Activated T-cell treated with anti-CD3 and anti-CD28 coated beads, Interleukin-2, amount 50 U/mL, for 1 hour (primary cell): ENCODE data around the gene ZSWIM6.

ENCODE experiments used
- DNase-seq: peaks from one replicate; pipeline ENCODE4 v3.0.0-alpha.2; 2020

The ZSWIM6 gene

GRCh38 chr5:61450493-61451279 is 118.6 kb downstream of the ZSWIM6 start:
- no peak for DNase-seq

DNA sequence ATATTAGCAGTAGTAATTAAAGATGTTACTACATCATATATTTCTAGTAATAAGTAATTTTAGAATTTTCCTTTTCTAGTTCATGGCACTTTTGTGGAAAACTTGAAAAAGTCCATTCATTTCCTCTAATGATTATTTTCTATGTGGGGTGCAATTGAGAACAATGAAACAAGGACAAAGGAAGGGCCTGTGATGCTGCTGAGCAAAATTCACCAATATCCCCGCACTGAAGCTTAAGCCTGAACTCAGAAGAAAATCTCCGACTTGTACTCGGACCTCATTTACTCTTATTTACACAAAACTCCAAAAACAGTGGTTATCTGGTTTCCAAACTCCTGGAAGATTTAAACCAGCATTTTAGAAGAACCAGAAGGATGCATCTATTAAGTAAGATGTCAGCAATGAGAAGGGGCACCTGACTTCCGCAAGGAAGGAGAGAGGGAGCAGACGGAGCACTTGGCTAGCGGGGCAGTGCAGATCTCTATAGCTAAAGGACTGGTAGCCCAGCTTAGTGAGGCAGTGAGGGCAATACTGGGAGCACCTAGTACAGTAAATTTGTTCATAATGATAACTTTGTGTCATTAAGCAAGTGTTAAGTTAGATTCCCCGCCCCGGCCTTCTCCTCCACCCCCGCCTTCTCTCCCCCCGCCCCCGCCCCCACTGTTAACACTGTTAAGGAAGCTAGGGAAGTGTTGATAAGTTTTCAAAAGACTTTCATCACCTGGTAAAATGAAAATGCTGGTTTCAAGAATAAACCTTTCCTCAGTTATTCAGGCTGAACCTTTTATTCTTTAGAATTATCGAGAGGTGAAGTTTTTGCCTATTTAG is 123.3 kb downstream of the ZSWIM6 start:
- no peak for DNase-seq

DNA sequence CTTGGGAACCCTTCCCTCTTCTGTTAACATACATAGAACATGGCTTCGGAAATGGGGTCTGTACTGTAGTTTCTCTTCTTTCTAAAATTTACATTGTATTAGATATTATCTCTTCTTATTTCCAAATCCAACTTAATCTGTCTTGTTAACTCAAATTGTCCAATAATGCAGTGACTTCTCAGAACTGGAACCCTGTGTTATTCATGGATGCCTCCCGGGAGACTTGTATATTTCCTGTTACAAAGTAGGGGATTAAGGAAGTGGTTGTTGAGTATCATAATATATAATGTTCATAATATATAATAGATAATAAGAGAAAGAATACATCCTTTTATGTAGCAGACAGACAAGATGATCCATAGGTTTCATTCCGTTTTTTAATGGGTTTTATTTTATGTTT is 128.4 kb downstream of the ZSWIM6 start:
- DNase-seq: no peak

DNA sequence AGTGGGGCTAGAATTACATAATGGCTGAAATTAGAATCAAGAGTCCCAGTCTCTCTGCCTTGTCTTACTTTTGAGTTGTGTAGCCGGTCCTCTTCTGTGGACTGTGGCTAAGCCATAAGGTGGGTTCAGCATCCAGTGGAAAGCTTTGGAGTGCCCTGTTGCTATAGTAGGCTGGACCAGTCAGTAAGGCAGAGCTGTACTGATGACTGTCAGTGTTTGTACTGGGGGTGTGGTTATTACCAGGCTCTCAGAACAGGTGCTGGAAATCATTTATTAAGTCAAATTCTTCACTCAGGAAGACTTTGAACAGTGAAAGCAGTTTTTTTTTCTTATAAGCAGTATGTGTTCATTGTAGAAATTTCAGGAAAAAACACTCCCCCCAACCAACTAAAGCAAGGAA is 129.4 kb downstream of the ZSWIM6 start:
- no peak for DNase-seq

DNA sequence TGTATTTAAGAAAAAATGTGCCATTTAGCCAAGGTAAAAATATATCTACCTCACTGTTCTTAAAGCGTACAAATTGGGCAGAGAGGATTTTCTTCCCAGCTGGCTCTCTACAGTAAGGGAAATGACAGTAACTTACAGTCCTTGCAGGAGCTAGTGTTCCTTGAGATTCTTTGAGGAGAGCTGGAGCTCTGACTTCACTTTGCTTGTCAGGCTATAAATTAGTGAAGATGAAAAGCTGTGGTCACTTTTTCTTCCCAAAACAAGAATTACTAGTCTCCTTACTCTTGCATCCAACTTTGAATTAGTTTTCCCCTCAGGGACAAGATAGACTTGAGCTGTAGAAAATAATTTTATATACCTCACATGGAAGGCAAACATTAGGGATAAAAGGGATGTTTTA is 129.9 kb downstream of the ZSWIM6 start:
- DNase-seq: no peak

GRCh38 chr5:61463596-61463995 is 131.5 kb downstream of the ZSWIM6 start:
- DNase-seq: no peak

DNA sequence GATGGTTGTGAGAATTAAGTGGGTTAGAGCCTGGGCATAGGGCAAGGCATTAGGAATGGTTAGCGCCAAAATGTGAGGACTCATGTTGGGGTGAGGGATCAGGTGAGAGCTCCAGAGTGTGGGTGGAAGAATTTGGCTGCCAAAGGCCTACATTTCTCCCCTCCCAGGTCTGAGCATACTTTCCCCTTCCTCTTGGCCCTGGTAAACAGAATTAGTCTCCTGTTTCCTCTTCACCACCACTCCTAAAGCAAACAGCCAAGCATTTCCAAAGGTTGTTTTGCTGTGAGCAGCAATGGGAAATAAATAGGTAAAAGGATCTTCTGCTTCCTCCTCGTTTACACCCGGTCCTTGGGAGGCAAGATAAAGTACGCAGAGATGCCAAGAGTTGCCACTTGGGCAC is 132.5 kb downstream of the ZSWIM6 start:
- DNase-seq: no peak

GRCh38 chr5:61465066-61465465 is 133.0 kb downstream of the ZSWIM6 start:
- DNase-seq: no peak

GRCh38 chr5:61465496-61465895 is 133.4 kb downstream of the ZSWIM6 start:
- no peak for DNase-seq

GRCh38 chr5:61466017-61466416 is 134.0 kb downstream of the ZSWIM6 start:
- DNase-seq: no peak

DNA sequence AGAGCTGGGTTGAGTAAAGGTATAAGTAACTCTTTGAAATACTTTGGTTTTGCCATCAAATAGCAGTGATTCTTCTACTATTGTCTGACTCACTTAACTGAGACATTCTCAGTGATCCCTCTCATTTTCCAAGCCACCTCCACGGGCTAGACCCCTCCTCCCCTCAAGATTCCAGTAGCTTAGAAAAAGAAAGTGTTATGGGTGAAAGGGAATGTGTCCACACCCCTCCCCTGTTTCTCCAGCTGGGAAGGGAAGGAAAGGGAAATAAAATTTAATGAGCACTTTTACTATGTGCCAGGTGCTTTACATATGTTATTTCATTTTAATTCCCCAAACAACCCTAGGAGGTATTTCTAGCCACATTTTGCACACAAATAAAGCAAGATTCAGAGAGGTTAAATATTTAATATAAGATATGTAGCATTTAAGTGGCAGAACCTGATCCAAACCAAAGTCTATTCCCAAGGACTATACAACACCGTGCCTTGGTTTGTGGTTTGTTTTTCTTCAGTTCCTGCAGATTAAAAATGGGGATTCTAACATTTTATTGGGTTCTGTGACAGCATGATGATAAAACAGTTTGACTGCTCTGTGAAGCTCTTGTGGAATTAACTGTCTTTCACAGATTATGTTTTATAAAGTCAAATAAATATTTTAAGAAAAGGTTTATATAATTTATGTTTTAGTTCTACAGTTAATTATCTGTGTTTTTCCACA is 135.9 kb downstream of the ZSWIM6 start:
- DNase-seq: no peak

DNA sequence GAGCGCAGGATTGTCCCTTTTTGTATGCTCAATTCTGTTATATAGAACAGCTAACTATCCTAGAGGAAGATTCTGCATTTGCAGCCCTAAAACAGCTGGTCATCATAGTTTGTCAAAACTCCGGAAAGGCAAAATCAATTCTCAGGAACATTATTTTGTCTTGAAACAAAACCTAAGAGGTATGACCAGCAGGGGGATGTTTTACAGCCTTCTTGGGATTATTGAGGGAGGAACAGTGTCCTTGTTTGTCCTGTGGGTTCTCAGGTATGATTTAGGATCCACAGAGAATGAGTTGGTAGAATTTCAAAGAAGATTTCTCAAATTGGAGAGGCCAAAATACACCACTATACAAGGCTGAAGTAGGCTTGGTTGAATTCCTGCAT is 136.4 kb downstream of the ZSWIM6 start:
- DNase-seq: no peak

DNA sequence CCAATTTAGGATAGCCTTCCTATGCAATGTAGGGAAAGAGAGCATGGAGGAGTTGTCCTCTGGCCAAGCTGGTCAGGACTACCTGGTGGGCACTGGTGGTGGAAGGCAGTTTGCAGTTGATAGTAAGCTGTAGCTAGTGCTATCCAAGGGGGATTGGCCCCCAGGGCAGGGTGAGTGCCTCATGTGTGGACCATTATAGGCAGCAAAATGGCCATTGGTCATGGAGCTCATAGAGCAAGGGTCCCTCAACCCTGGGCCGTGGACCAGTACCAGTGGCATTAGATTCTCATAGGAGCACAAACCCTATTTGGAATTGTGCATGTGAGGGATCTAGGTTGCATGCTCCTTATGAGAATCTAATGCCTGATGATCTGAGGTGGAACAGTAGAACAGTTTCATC is 139.3 kb downstream of the ZSWIM6 start:
- DNase-seq: no peak

DNA sequence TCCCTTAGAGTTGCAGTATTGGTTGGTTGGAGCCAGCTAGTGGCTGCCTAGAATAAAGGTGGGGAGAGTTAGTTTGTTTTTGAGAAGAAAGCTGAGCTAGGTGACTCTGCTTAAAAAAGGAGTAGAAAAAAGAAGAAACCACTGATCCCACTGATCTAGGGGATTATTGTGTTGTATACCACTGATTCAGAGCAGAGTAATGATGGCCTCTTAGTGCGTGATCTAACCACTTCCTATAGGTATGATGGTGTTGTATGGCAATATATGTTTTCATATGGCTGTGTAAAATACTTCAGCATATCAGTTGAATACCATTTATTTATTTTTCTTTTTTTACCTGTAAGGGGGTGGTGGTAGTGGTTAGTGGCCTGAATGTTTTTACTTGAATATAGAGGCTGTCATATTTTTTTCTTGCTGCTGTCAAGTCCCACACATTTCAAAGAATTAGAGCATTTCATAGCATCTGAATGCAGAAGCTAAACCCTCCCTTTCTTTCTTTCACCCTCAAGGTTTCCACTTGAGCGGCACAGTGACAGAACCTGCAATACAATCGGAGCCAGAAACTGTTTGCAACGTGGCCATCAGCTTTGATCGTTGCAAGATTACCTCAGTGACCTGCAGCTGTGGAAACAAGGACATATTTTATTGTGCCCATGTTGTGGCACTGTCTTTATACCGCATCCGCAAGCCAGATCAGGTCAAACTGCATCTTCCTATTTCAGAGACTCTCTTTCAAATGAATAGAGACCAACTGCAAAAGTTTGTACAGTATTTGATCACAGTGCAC is 140.3 kb downstream of the ZSWIM6 start:
- no peak for DNase-seq

DNA sequence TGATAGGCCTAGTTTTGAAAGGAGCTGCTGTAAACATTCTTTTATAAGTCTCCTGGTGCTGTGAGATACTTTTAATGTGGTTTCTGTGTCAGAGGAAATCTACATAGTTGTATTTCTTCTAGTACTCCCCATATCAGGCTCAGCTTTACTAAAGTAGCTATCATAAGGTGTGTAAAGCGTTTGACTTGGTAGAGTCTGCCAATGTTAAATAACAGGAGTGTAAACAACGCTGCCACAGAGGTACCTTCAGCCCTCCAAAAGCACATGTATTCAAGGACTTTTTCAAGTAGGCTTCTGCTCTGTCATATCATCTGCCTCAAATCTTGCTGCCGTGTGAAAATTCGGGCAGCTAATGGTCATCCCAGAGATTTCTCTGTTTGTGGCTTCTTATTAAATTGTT is 142.7 kb downstream of the ZSWIM6 start:
- DNase-seq: no peak

DNA sequence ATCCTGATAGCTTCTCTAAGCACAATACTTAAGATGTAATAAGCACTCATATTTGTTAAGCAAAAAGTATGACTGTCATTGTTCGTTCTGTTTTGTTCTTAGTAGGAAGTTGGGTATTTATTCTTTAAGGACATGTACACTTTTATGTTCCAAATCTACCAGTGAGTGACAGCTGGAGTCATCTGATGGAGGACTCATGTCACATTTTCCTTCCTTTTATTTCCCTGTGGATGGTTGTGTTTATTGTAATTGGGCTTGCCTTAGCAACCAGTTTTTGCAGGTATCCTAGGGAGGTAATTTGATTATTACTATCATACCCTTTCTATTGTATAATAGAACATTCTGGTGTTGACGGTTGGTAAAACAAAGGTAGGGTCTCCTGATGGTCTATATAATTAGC is 145.7 kb downstream of the ZSWIM6 start:
- no peak for DNase-seq

DNA sequence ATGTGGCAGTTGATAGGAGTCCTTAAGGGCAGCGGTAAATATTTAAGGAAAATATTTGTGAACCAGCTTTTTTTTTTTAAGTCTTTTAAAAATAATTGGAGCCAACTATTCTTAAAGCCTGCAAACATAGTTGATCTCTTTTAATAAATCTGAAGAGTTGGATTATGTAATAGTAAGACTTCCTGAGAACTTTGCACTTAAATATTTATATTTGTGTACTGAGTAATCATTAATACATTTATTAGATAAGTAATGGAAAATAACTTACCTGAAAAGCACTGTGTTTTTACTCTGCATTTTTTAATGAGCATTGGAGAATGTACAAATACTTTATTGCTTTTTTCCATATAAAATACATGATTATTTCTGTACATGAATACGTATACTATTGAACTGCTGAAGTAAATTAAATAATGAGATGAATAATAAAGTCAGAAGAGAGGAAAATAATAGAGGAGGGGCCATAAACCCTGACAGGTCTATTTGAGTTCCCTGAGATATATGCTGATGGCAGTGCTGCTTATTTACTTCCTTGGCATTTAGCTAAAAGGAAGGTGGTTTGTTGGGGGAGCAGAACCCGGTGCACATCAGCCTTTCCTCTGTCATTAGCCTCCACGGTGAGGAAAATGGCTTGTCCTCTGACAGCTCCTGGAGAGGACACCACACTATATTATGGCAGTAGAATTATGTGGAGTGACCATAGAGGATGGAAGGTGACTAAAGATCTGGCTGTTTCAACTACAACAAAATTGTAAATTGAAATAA is 148.0 kb downstream of the ZSWIM6 start:
- DNase-seq: no peak

DNA sequence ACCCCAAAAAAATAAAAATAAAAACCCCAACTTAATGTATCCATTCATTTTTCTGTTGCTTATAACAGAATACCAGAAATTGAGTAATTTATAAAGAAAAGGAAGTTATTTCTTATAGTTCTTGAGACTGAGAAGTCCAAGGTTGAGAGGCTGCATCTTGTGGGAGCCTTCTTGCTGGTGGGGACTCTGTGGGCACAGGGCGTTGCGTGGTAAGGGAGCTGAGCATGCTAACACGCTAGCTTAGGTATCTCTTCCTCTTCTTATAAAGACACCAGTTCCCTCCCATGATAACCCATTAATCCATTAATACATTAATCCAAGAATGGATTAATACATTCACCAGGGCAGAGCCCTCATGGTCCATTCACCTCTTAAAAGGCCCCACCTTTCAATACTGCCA is 150.9 kb downstream of the ZSWIM6 start:
- no peak for DNase-seq

DNA sequence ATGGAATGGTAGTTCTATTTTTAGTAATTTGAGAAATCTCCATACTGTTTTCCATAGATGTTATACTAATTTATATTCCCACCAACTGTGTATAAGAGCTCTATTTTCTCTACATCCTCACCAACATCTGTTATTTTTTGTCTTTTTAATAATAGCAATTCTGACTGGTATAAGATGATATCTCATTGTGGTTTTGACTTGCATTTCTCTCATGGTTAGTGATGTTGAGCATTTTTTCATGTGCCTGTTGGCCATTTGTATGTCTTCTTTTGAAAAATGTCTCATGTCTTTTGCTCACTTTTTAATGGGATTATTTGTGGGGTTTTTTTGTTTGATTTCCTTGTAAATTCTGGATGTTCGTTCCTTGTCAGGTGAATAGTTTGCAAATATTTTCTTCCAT is 154.4 kb downstream of the ZSWIM6 start:
- no peak for DNase-seq

- no peak for DNase-seq
These were observed 157.5 kb downstream of the ZSWIM6 start for GRCh38 chr5:61489574-61489973.

- no peak for DNase-seq
These were observed 159.8 kb downstream of the ZSWIM6 start for GRCh38 chr5:61491861-61492260.

- no peak for DNase-seq
These were observed 161.9 kb downstream of the ZSWIM6 start for GRCh38 chr5:61493973-61494372.
